BJ (cell line): Measurements from ENCODE around the gene CDKL4. TPM values are rescaled to one million over a fixed set of nuclear protein-coding genes. Genes with fewer than 3 reads are reported as not detected.
"Not testable (repeated sequence)": the region's sequence is repeated elsewhere in the genome, so short reads cannot be mapped to it uniquely, and the experiment has no call there.

Experiments used
- CTCF ChIA-PET: fragments of 350-600 bp; formaldehyde crosslinking; extraction: SDS; loops from one replicate; lab custom pipeline; 2021; ENCODE audit warnings: antibody characterized with exemption, inconsistent platforms; lab: Yijun Ruan, JAX
- POLR2A ChIA-PET: fragments of 300-600 bp; sonication (Branson Sonifier 250); formaldehyde crosslinking; extraction: SDS; loops from one replicate; lab custom pipeline; 2021; ENCODE audit warnings: antibody characterized with exemption; lab: Charles Lee
- DNase-seq: peaks from one replicate; pipeline ENCODE4 v3.0.0-alpha.2; 2011; ENCODE audit warnings: low read depth
- H3K27me3 ChIP-seq: 2 replicates; pipeline ENCODE4 v1.6.0; 2011; ENCODE audit warnings: low read length; ENCODE audit not compliant: control insufficient read depth, insufficient read depth
- H3K36me3 ChIP-seq: 2 replicates; pipeline ENCODE4 v1.5.1; 2011; ENCODE audit warnings: low read length; ENCODE audit not compliant: control insufficient read depth, insufficient read depth
- H3K4me3 ChIP-seq: 2 replicates; pipeline ENCODE4 v1.5.1; 2011; ENCODE audit warnings: low read depth, mild to moderate bottlenecking, control low read depth, low read length
- CTCF ChIP-seq: IDR thresholded peaks from 2 replicates; pipeline ENCODE4 v1.5.1; 2011; ENCODE audit warnings: low read depth, mild to moderate bottlenecking, control low read depth, inconsistent platforms, low read length, moderate library complexity; ENCODE audit not compliant: insufficient read depth
- polyA plus RNA-seq: library from polyadenylated mRNA; depleted of rRNA; stranded (reverse); fragments of >200 nt; gene quantifications from 2 replicates; pipeline ENCODE4 v1.2.3, GENCODE V29; 2011

CDKL4 gene
- polyA plus RNA-seq, 1 experiment: not detected

- no peak overlapping the region for H3K4me3 ChIP-seq
- H3K36me3 ChIP-seq: no peaks in the 10 kb centered on the region
- ChIA-PET CTCF (interaction anchor here (0.6 kb wide), 1 partner anchor 39 kb away, joined by 4 read pairs; no protein-coding TSS in a partner anchor), POLR2A (no interaction called here)
- no peaks in the 10 kb centered on the region for H3K27me3 ChIP-seq
- TF ChIP-seq CTCF: no peak
- DNase-seq: no peak
These were observed 69.7 kb downstream of the CDKL4 start for GRCh38 chr2:39174022-39174421.

GRCh38 chr2:39172047-39172706 lies 71.6 kb downstream of the CDKL4 start:
- DNase-seq, H3K36me3 ChIP-seq, POLR2A ChIA-PET, H3K4me3 ChIP-seq, CTCF ChIA-PET, H3K27me3 ChIP-seq: not testable (repeated sequence)

GRCh38 chr2:39171621-39172020 lies 72.1 kb downstream of the CDKL4 start:
- ChIA-PET POLR2A (no interaction called here), CTCF (interaction anchor here (0.6 kb wide), 1 partner anchor 22 kb away, joined by 3 read pairs; no protein-coding TSS in a partner anchor)
- H3K27me3 ChIP-seq: no peaks in the 10 kb centered on the region
- H3K4me3 ChIP-seq: no peak overlapping the region
- H3K36me3 ChIP-seq: no peaks in the 10 kb centered on the region
- TF ChIP-seq CTCF: no peak
- no peak for DNase-seq

- Histone ChIP-seq H3K36me3 (no peaks in the 10 kb centered on the region), H3K4me3 (no peak overlapping the region), H3K27me3 (no peaks in the 10 kb centered on the region)
- POLR2A ChIA-PET: no interaction called here
- DNase-seq: no peak
- no peak for TF ChIP-seq CTCF
- CTCF ChIA-PET: interaction anchor here (1.2 kb wide), 1 partner anchor 70 kb away, joined by 3 read pairs; no protein-coding TSS in a partner anchor
These were observed 79.7 kb downstream of the CDKL4 start for GRCh38 chr2:39164089-39164488.

GRCh38 chr2:39160982-39161381 lies 82.8 kb downstream of the CDKL4 start:
- Histone ChIP-seq H3K4me3 (no peak overlapping the region), H3K36me3 (no peaks in the 10 kb centered on the region), H3K27me3 (no peaks in the 10 kb centered on the region)
- ChIA-PET POLR2A (no interaction called here), CTCF (no interaction called here)
- no peak for TF ChIP-seq CTCF
- DNase-seq: no peak

- no peaks in the 10 kb centered on the region for H3K27me3 ChIP-seq
- TF ChIP-seq CTCF: no peak
- no peak overlapping the region for H3K4me3 ChIP-seq
- no peak for DNase-seq
- ChIA-PET CTCF (no interaction called here), POLR2A (no interaction called here)
- no peaks in the 10 kb centered on the region for H3K36me3 ChIP-seq
These were observed 84.5 kb downstream of the CDKL4 start for GRCh38 chr2:39159283-39159682.
